HEK293 (cell line): ENCODE results near the gene GARIN5B.

Experiments
- CTCF ChIA-PET: fragments of 350-600 bp; formaldehyde crosslinking; extraction: SDS; loops from one replicate; lab custom pipeline; 2021; ENCODE audit warnings: antibody characterized with exemption; lab: Yijun Ruan, JAX
- POLR2A ChIA-PET: fragments of 300-600 bp; formaldehyde crosslinking; extraction: SDS; loops from one replicate; lab custom pipeline; 2020; ENCODE audit warnings: antibody characterized with exemption, inconsistent platforms; lab: Yijun Ruan, JAX
- H3K27ac ChIP-seq: fragments of 200-500 bp; sonication (Bioruptor generic); 2 replicates; pipeline ENCODE4 v1.5.1; 2014; ENCODE audit warnings: low read depth, low read length, control low read depth, inconsistent platforms; ENCODE audit errors: extremely low read depth
- H3K36me3 ChIP-seq, 2 experiments: fragments of 200-500 bp in 1 of 2; sonication (Bioruptor generic) in 1 of 2; 1 replicate in 1 of 2; 2 replicates in 1 of 2; pipeline ENCODE4 v1.5.1; 2014 to 2017; ENCODE audit warnings: inconsistent platforms in 2 of 2, low read length in 2 of 2; ENCODE audit not compliant: control insufficient read depth in 2 of 2, insufficient read depth in 1 of 2
- H3K4me1 ChIP-seq: fragments of 200-500 bp; sonication (Bioruptor generic); 2 replicates; pipeline ENCODE4 v1.5.1; 2014; ENCODE audit warnings: mild to moderate bottlenecking, low read length, inconsistent platforms; ENCODE audit not compliant: control insufficient read depth, insufficient read depth
- H3K4me3 ChIP-seq: 2 replicates; pipeline ENCODE4 v1.5.1; 2011; ENCODE audit warnings: low read depth, mild to moderate bottlenecking, control low read depth, low read length, moderate library complexity
- H3K9me3 ChIP-seq: fragments of 200-500 bp; sonication (Bioruptor generic); 2 replicates; pipeline ENCODE4 v1.5.1; 2014; ENCODE audit warnings: low read depth, low read length, inconsistent platforms; ENCODE audit not compliant: control insufficient read depth, insufficient read depth
- ELK4 ChIP-seq: IDR thresholded peaks from 2 replicates; pipeline ENCODE4 v1.6.1; 2011; ENCODE audit warnings: mild to moderate bottlenecking, low read depth, low read length, borderline replicate concordance
- GFI1B ChIP-seq: fragments of 450-650 bp; formaldehyde crosslinking; IDR thresholded peaks from 2 replicates; pipeline ENCODE4 v1.5.1; 2016; ENCODE audit warnings: missing biosample characterization, missing genetic modification characterization
- GLI4 ChIP-seq: fragments of 450-650 bp; formaldehyde crosslinking; IDR thresholded peaks from 2 replicates; pipeline ENCODE4 v1.5.1; 2016; ENCODE audit warnings: missing biosample characterization, missing genetic modification characterization
- MZF1 ChIP-seq: fragments of 450-650 bp; formaldehyde crosslinking; IDR thresholded peaks from 2 replicates; pipeline ENCODE4 v1.5.1; 2017; ENCODE audit warnings: missing biosample characterization, missing genetic modification characterization, borderline replicate concordance
- OVOL3 ChIP-seq: fragments of 450-650 bp; formaldehyde crosslinking; IDR thresholded peaks from 2 replicates; pipeline ENCODE4 v1.5.1; 2016; ENCODE audit warnings: missing biosample characterization, missing genetic modification characterization
- SALL2 ChIP-seq: fragments of 450-650 bp; formaldehyde crosslinking; IDR thresholded peaks from 2 replicates; pipeline ENCODE4 v1.5.0; 2017; ENCODE audit warnings: missing biosample characterization, mild to moderate bottlenecking, missing genetic modification characterization, borderline replicate concordance
- YY2 ChIP-seq: fragments of 450-650 bp; formaldehyde crosslinking; IDR thresholded peaks from 2 replicates; pipeline ENCODE4 v1.5.1; 2016; ENCODE audit warnings: missing biosample characterization, missing genetic modification characterization
- ZBTB10 ChIP-seq: fragments of 450-650 bp; formaldehyde crosslinking; IDR thresholded peaks from 2 replicates; pipeline ENCODE4 v1.5.1; 2016; ENCODE audit warnings: missing biosample characterization, missing genetic modification characterization
- ZFP69B ChIP-seq: fragments of 450-650 bp; formaldehyde crosslinking; IDR thresholded peaks from 2 replicates; pipeline ENCODE4 v1.5.1; 2016; ENCODE audit warnings: missing biosample characterization, missing genetic modification characterization
- ZNF133 ChIP-seq: fragments of 450-650 bp; formaldehyde crosslinking; IDR thresholded peaks from 2 replicates; pipeline ENCODE4 v1.5.1; 2016; ENCODE audit warnings: missing biosample characterization, missing genetic modification characterization
- ZNF157 ChIP-seq: fragments of 450-650 bp; formaldehyde crosslinking; IDR thresholded peaks from 2 replicates; pipeline ENCODE4 v1.5.1; 2016; ENCODE audit warnings: missing biosample characterization, missing genetic modification characterization
- ZNF184 ChIP-seq: fragments of 450-650 bp; IDR thresholded peaks from 2 replicates; pipeline ENCODE4 v1.5.1; 2018; ENCODE audit warnings: missing biosample characterization, mild to moderate bottlenecking, missing genetic modification characterization
- ZNF221 ChIP-seq: fragments of 450-650 bp; formaldehyde crosslinking; IDR thresholded peaks from 2 replicates; pipeline ENCODE4 v1.5.1; 2017; ENCODE audit warnings: missing biosample characterization, missing genetic modification characterization, borderline replicate concordance
- ZNF26 ChIP-seq: fragments of 450-650 bp; formaldehyde crosslinking; IDR thresholded peaks from 2 replicates; pipeline ENCODE4 v1.5.1; 2016; ENCODE audit warnings: missing biosample characterization, missing genetic modification characterization
- ZNF266 ChIP-seq: fragments of 450-650 bp; formaldehyde crosslinking; IDR thresholded peaks from 2 replicates; pipeline ENCODE4 v1.5.1; 2016; ENCODE audit warnings: missing biosample characterization, missing genetic modification characterization, low read depth
- ZNF335 ChIP-seq: fragments of 450-650 bp; formaldehyde crosslinking; conservative IDR thresholded peaks from 2 replicates; pipeline ENCODE4 v1.5.1; 2016; ENCODE audit warnings: missing biosample characterization, missing genetic modification characterization
- ZNF350 ChIP-seq: fragments of 450-650 bp; formaldehyde crosslinking; IDR thresholded peaks from 2 replicates; pipeline ENCODE4 v1.5.0; 2017; ENCODE audit warnings: missing biosample characterization, mild to moderate bottlenecking, missing genetic modification characterization
- ZNF433 ChIP-seq: fragments of 450-650 bp; formaldehyde crosslinking; IDR thresholded peaks from 2 replicates; pipeline ENCODE4 v1.5.1; 2016; ENCODE audit warnings: missing biosample characterization, missing genetic modification characterization, low read depth
- ZNF530 ChIP-seq: fragments of 450-650 bp; formaldehyde crosslinking; IDR thresholded peaks from 2 replicates; pipeline ENCODE4 v1.5.1; 2016; ENCODE audit warnings: low read depth, missing biosample characterization, missing genetic modification characterization
- ZNF549 ChIP-seq: fragments of 450-650 bp; IDR thresholded peaks from 2 replicates; pipeline ENCODE4 v1.5.1; 2018; ENCODE audit warnings: missing biosample characterization, missing genetic modification characterization, mild to moderate bottlenecking, inconsistent platforms, moderate library complexity
- ZNF558 ChIP-seq: fragments of 450-650 bp; formaldehyde crosslinking; IDR thresholded peaks from 2 replicates; pipeline ENCODE4 v1.5.1; 2016; ENCODE audit warnings: missing biosample characterization, missing genetic modification characterization
- ZNF645 ChIP-seq: fragments of 450-650 bp; formaldehyde crosslinking; IDR thresholded peaks from 2 replicates; pipeline ENCODE4; 2016; ENCODE audit warnings: missing biosample characterization, missing genetic modification characterization
- ZNF664 ChIP-seq: fragments of 450-650 bp; formaldehyde crosslinking; IDR thresholded peaks from 2 replicates; pipeline ENCODE4 v1.5.1; 2016; ENCODE audit warnings: missing biosample characterization, missing genetic modification characterization
- ZNF830 ChIP-seq: fragments of 450-650 bp; IDR thresholded peaks from 2 replicates; pipeline ENCODE4 v1.5.0; 2018; ENCODE audit warnings: missing biosample characterization, missing genetic modification characterization, low read depth, mild to moderate bottlenecking, moderate library complexity
- ZSCAN18 ChIP-seq: fragments of 450-650 bp; formaldehyde crosslinking; IDR thresholded peaks from 2 replicates; pipeline ENCODE4 v1.5.1; 2016; ENCODE audit warnings: missing biosample characterization, missing genetic modification characterization
- ZSCAN30 ChIP-seq: fragments of 450-650 bp; IDR thresholded peaks from 2 replicates; pipeline ENCODE4 v1.5.1; 2018; ENCODE audit warnings: missing biosample characterization, mild to moderate bottlenecking, missing genetic modification characterization, moderate library complexity
- TF ChIP-seq, protein P1 (sequence below): fragments of 450-650 bp; formaldehyde crosslinking; optimal IDR thresholded peaks from 2 replicates; pipeline ENCODE3; 2016; ENCODE audit warnings: missing biosample characterization, mild to moderate bottlenecking, missing genetic modification characterization

The GARIN5B gene

GRCh38 chr19:55368701-55369563 is 5.9 kb upstream of the GARIN5B start:
- ChIA-PET POLR2A (interaction anchor here (1.2 to 2.8 kb wide), 10 partner anchors 13 to 39 kb away, joined by 3 to 20 read pairs (median 6); partner anchors contain the start of genes KMT5C and UBE2S), CTCF (interaction anchor here (0.8 to 1.6 kb wide), 4 partner anchors 19 to 194 kb away, joined by 3 to 5 read pairs (median 4); partner anchors contain the start of gene KMT5C)
- Histone ChIP-seq H3K36me3 (no peaks in the 10 kb centered on the region), H3K4me1 (peaks cover 5% of the 10 kb centered on the region; the same call in 1 of the 2 replicates), H3K4me3 (peak overlapping the region; percentile 31), H3K27ac (no peak overlapping the region), H3K9me3 (no peaks in the 10 kb centered on the region)
- TF ChIP-seq ZNF350 (tag by site-specific recombination) (no peak), ZNF335 (no peak), MZF1 (tag by site-specific recombination) (no peak), ELK4 (no peak), ZNF266 (tag by site-specific recombination) (no peak), ZNF221 (tag by site-specific recombination) (no peak), ZSCAN18 (tag by site-specific recombination) (no peak), ZNF433 (tag by site-specific recombination) (no peak), ZNF645 (tag by site-specific recombination) (no peak), SALL2 (no peak), ZNF184 (tag by site-specific recombination) (no peak), ZSCAN30 (no peak), ZNF664 (tag by site-specific recombination) (no peak), GFI1B (no peak), ZNF26 (tag by site-specific recombination) (no peak), GLI4 (no peak), ZNF133 (tag by site-specific recombination) (no peak), ZNF530 (tag by site-specific recombination) (no peak), OVOL3 (tag by site-specific recombination) (no peak), ZFP69B (tag by site-specific recombination) (no peak), ZNF558 (tag by site-specific recombination) (no peak), ZNF157 (no peak), ZNF830 (tag by site-specific recombination) (no peak), ZNF549 (tag by site-specific recombination) (no peak), ZBTB10 (tag by site-specific recombination) (no peak), YY2 (tag by site-specific recombination) (no peak)
- TF ChIP-seq, protein P1, sequence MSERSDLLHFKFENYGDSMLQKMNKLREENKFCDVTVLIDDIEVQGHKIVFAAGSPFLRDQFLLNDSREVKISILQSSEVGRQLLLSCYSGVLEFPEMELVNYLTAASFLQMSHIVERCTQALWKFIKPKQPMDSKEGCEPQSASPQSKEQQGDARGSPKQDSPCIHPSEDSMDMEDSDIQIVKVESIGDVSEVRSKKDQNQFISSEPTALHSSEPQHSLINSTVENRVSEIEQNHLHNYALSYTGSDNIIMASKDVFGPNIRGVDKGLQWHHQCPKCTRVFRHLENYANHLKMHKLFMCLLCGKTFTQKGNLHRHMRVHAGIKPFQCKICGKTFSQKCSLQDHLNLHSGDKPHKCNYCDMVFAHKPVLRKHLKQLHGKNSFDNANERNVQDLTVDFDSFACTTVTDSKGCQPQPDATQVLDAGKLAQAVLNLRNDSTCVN, result peak; percentile 22
